Measurements from ENCODE around the gene NAMPT.

DNA sequence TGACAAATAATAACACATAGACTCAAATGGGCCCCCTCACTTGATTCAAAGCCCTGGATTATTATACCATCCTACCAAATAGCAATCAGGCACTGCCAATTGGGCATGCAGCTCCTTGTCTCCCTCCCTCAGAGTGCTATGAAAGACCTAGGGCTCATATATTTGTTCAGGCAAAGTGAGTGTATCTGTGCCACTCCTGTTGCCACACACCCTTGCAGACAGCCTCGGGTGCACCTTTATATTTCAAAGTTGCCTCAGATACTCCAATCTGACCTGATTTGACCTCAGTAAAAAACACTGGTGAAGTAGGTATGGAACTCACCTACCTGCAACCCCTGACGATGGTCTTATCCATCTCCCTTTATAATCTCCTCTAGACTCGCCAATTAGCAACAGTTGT, 3.0 kb upstream of the NAMPT start:
- TF ChIP-seq POLR2AphosphoS5 (IDR thresholded peaks at IDR 0.05; ENCODE audit: borderline replicate concordance, low read depth, low read length) (no peak), EZH2 (IDR thresholded peaks at IDR 0.05) (no peak)

Measured in SK-N-MC (cell line).